ENCODE data around the gene GNAZ.

Gene GNAZ

DNA sequence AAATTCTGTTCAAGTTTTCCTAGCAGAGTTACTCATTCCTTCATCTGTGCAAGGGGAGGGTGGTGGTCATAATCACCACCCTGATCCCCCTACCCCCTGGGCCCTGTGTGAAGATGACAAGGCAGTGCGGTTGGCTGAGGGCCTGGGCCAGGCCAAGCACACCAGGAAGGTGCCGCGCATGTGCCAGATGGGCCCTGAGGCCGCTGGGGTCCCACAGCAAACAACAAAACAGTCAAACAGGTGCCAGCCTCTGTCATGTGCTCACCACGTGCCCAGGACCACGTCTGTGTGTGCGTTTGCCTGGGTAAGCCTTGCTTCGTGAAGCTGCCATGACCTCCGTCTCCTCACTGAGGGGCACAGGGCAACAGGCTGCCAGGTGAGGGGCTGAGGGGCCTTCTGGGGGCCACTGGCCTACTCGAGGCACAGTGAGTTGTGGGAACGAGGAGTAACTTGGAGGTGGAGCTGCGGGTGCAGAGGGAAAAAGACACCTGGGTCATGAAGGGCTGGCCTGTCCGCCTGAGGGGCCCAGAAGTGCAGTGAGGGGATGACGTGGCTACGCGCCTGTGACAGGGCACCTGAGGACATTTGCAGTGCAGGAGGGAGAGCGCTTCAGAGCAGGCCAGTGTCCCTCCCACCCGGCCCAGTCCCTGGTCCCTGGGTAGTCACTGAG, 45.6 kb downstream of the GNAZ start:
- Histone ChIP-seq H3K9ac (ENCODE audit: low read depth, low read length, poor library complexity) (peak overlapping the region; percentile 56), H3K4ac (ENCODE audit: low read length) (no peak overlapping the region), H4K8ac (ENCODE audit: low read depth, low read length) (no peak overlapping the region), H3K4me1 (ENCODE audit: control insufficient read depth in 2 of 2, insufficient read depth in 1 of 2, low read depth in 1 of 2, low read length in 2 of 2) (peaks cover 0 to 6% of the 10 kb centered on the region in 2 donors), H3K4me2 (ENCODE audit: insufficient read depth, low read length, poor library complexity, severe bottlenecking) (no peak overlapping the region), H2AFZ (ENCODE audit: low read length) (no peak overlapping the region), H2BK5ac (ENCODE audit: low read length) (no peak overlapping the region), H3K18ac (ENCODE audit: low read length) (peak overlapping the region; percentile 51), H4K91ac (ENCODE audit: low read depth, low read length, poor library complexity) (no peak overlapping the region), H3K27ac (replicated peaks; ENCODE audit: low read length) (no peak overlapping the region), H3K23ac (ENCODE audit: low read depth, low read length, poor library complexity) (peak overlapping the region; percentile 87), H2BK12ac (ENCODE audit: low read length) (peak overlapping the region; percentile 34), H3K9me3 (replicated peaks in 1 of 2; ENCODE audit: control insufficient read depth in 2 of 2, insufficient read depth in 1 of 2, low read depth in 1 of 2, low read length in 2 of 2) (no peaks in the 10 kb centered on the region), H3K14ac (ENCODE audit: low read length) (peak overlapping the region; percentile 95), H3K79me1 (ENCODE audit: low read depth, low read length) (peaks cover 8% of the 10 kb centered on the region), H3K36me3 (replicated peaks in 1 of 2; ENCODE audit: control insufficient read depth in 2 of 2, insufficient read depth in 2 of 2, low read length in 2 of 2) (peaks cover 0 to 2% of the 10 kb centered on the region in 2 donors), H2BK15ac (ENCODE audit: low read length) (no peak overlapping the region), H3K27me3 (ENCODE audit: control insufficient read depth in 3 of 3, insufficient read depth in 3 of 3, low read depth in 1 of 3, low read length in 3 of 3) (no peaks in the 10 kb centered on the region), H3K4me3 (ENCODE audit: low read length in 2 of 2) (no peak overlapping the region), H2AK5ac (ENCODE audit: low read depth, low read length) (peak overlapping the region; percentile 56), H2BK120ac (ENCODE audit: low read depth, low read length) (no peak overlapping the region)
- no CpG with 5 or more reads among the region's 18 CpGs for WGBS, 2 donors (ENCODE audit: extremely low coverage in 2 of 2, insufficient read length in 2 of 2, insufficient replicate concordance in 1 of 2)
- no peak for DNase-seq (ENCODE audit: low spot score)

GRCh38 chr22:23116506-23117263, 46.4 kb downstream of the GNAZ start:
- H3K18ac ChIP-seq (ENCODE audit: low read length): peak overlapping the region; percentile 2

GRCh38 chr22:23117275-23117674, 47.0 kb downstream of the GNAZ start:
- no CpG with 5 or more reads among the region's 10 CpGs for WGBS, 2 donors (ENCODE audit: extremely low coverage in 2 of 2, insufficient read length in 2 of 2, insufficient replicate concordance in 1 of 2)
- Histone ChIP-seq H2BK15ac (ENCODE audit: low read length) (no peak overlapping the region), H3K4me1 (ENCODE audit: control insufficient read depth in 2 of 2, insufficient read depth in 1 of 2, low read depth in 1 of 2, low read length in 2 of 2) (peaks cover 0 to 4% of the 10 kb centered on the region in 2 donors), H2AK5ac (ENCODE audit: low read depth, low read length) (no peak overlapping the region), H3K4ac (ENCODE audit: low read length) (no peak overlapping the region), H3K9me3 (replicated peaks in 1 of 2; ENCODE audit: control insufficient read depth in 2 of 2, insufficient read depth in 1 of 2, low read depth in 1 of 2, low read length in 2 of 2) (no peaks in the 10 kb centered on the region), H3K4me3 (ENCODE audit: low read length in 2 of 2) (no peak overlapping the region), H3K14ac (ENCODE audit: low read length) (peak overlapping the region; percentile 84), H3K27ac (replicated peaks; ENCODE audit: low read length) (no peak overlapping the region), H3K23ac (ENCODE audit: low read depth, low read length, poor library complexity) (peak overlapping the region; percentile 80), H4K91ac (ENCODE audit: low read depth, low read length, poor library complexity) (no peak overlapping the region), H4K8ac (ENCODE audit: low read depth, low read length) (peak overlapping the region; percentile 23), H3K9ac (ENCODE audit: low read depth, low read length, poor library complexity) (no peak overlapping the region), H3K27me3 (ENCODE audit: control insufficient read depth in 3 of 3, insufficient read depth in 3 of 3, low read depth in 1 of 3, low read length in 3 of 3) (no peaks in the 10 kb centered on the region), H2BK5ac (ENCODE audit: low read length) (no peak overlapping the region), H3K4me2 (ENCODE audit: insufficient read depth, low read length, poor library complexity, severe bottlenecking) (no peak overlapping the region), H2BK120ac (ENCODE audit: low read depth, low read length) (no peak overlapping the region), H2BK12ac (ENCODE audit: low read length) (no peak overlapping the region), H3K79me1 (ENCODE audit: low read depth, low read length) (peaks cover 8% of the 10 kb centered on the region), H3K36me3 (replicated peaks in 1 of 2; ENCODE audit: control insufficient read depth in 2 of 2, insufficient read depth in 2 of 2, low read length in 2 of 2) (peaks cover 0 to 2% of the 10 kb centered on the region in 2 donors), H3K18ac (ENCODE audit: low read length) (no peak overlapping the region), H2AFZ (ENCODE audit: low read length) (no peak overlapping the region)
- no peak for DNase-seq (ENCODE audit: low spot score)

More at GRCh38 chr22:23116506-23117263, 46.4 kb downstream of the GNAZ start:
- Histone ChIP-seq H3K4ac (ENCODE audit: low read length) (no peak overlapping the region), H3K36me3 (replicated peaks in 1 of 2; ENCODE audit: control insufficient read depth in 2 of 2, insufficient read depth in 2 of 2, low read length in 2 of 2) (peaks cover 0 to 2% of the 10 kb centered on the region in 2 donors), H2BK12ac (ENCODE audit: low read length) (no peak overlapping the region), H3K27me3 (ENCODE audit: control insufficient read depth in 3 of 3, insufficient read depth in 3 of 3, low read depth in 1 of 3, low read length in 3 of 3) (no peaks in the 10 kb centered on the region), H2AK5ac (ENCODE audit: low read depth, low read length) (no peak overlapping the region), H3K4me2 (ENCODE audit: insufficient read depth, low read length, poor library complexity, severe bottlenecking) (no peak overlapping the region), H4K91ac (ENCODE audit: low read depth, low read length, poor library complexity) (no peak overlapping the region), H3K14ac (ENCODE audit: low read length) (no peak overlapping the region), H2BK120ac (ENCODE audit: low read depth, low read length) (no peak overlapping the region), H3K9me3 (replicated peaks in 1 of 2; ENCODE audit: control insufficient read depth in 2 of 2, insufficient read depth in 1 of 2, low read depth in 1 of 2, low read length in 2 of 2) (no peaks in the 10 kb centered on the region), H3K79me1 (ENCODE audit: low read depth, low read length) (peaks cover 8% of the 10 kb centered on the region), H3K4me3 (ENCODE audit: low read length in 2 of 2) (no peak overlapping the region), H2BK5ac (ENCODE audit: low read length) (no peak overlapping the region), H2BK15ac (ENCODE audit: low read length) (no peak overlapping the region), H4K8ac (ENCODE audit: low read depth, low read length) (no peak overlapping the region), H2AFZ (ENCODE audit: low read length) (no peak overlapping the region), H3K27ac (replicated peaks; ENCODE audit: low read length) (no peak overlapping the region), H3K9ac (ENCODE audit: low read depth, low read length, poor library complexity) (peak overlapping the region; percentile 51), H3K4me1 (ENCODE audit: control insufficient read depth in 2 of 2, insufficient read depth in 1 of 2, low read depth in 1 of 2, low read length in 2 of 2) (peaks cover 0 to 4% of the 10 kb centered on the region in 2 donors), H3K23ac (ENCODE audit: low read depth, low read length, poor library complexity) (peak overlapping the region; percentile 87)
- DNase-seq (ENCODE audit: low spot score): no peak
- WGBS, 2 donors (ENCODE audit: extremely low coverage in 2 of 2, insufficient read length in 2 of 2, insufficient replicate concordance in 1 of 2): no CpG with 5 or more reads among the region's 10 CpGs

Data from neuronal stem cell (in vitro differentiated cells).